ENCODE measurements around the gene AQP12A. TPM values are rescaled to one million over a fixed set of nuclear protein-coding genes. Genes with fewer than 3 reads are reported as not detected.
"Not testable (repeated sequence)": the region's sequence is repeated elsewhere in the genome, so short reads cannot be mapped to it uniquely, and the experiment has no call there.

Gene AQP12A
- total RNA-seq, 5 donors from 2014 or later (not counting 1 experiment from before 2014, with no cell fraction given), result not detected

- H3K4me1 ChIP-seq (ENCODE audit: control insufficient read depth in 1 of 2, extremely low read depth in 1 of 2, insufficient read depth in 2 of 2, low read length in 2 of 2), result peaks cover 0 to 11% of the 10 kb centered on the region in 2 experiments
- H3K4me1 Mint-ChIP-seq; POLR2A ChIA-PET; H3K36me3 Mint-ChIP-seq; H3K27ac ChIP-seq (ENCODE audit: low read length); H3K9me3 ChIP-seq; H3K27me3 Mint-ChIP-seq; H3K27ac Mint-ChIP-seq; H3K4me3 ChIP-seq (ENCODE audit: control insufficient read depth in 1 of 2, extremely low read depth in 1 of 2, low read length in 1 of 2); H3K4me3 Mint-ChIP-seq; CTCF ChIA-PET; H3K36me3 ChIP-seq (ENCODE audit: control insufficient read depth in 2 of 2, extremely low read depth in 1 of 2, insufficient read depth in 1 of 2, low read length in 1 of 2); DNase-seq; ATAC-seq (replicated peaks in 1 of 4); H3K27me3 ChIP-seq (replicated peaks in 1 of 2; ENCODE audit: control insufficient read depth in 2 of 2, extremely low read depth in 1 of 2, insufficient read depth in 2 of 2, low read length in 1 of 2); H3K9me3 Mint-ChIP-seq: not testable (repeated sequence)
- WGBS (ENCODE audit: insufficient coverage), result no CpG with 5 or more reads among the region's 11 CpGs
Measured at GRCh38 chr2:240680185-240680584, 11.5 kb upstream of the AQP12A start.

- H3K27ac ChIP-seq (ENCODE audit: low read length); POLR2A ChIA-PET; DNase-seq; ATAC-seq (replicated peaks in 1 of 4); H3K36me3 Mint-ChIP-seq; CTCF ChIA-PET; H3K9me3 Mint-ChIP-seq; H3K36me3 ChIP-seq (ENCODE audit: control insufficient read depth in 2 of 2, extremely low read depth in 1 of 2, insufficient read depth in 1 of 2, low read length in 1 of 2); H3K9me3 ChIP-seq; H3K27me3 Mint-ChIP-seq; H3K27ac Mint-ChIP-seq; H3K27me3 ChIP-seq (replicated peaks in 1 of 2; ENCODE audit: control insufficient read depth in 2 of 2, extremely low read depth in 1 of 2, insufficient read depth in 2 of 2, low read length in 1 of 2): not testable (repeated sequence)
- peaks cover 0 to 12% (median 3%) of the 10 kb centered on the region in 3 donors for H3K4me1 Mint-ChIP-seq
- peak within 1 kb of the TSS in 2 of 3 donors; percentile 43 to 44 for H3K4me3 Mint-ChIP-seq
- 87% methylated on average over 10 of the region's 37 CpGs for WGBS (ENCODE audit: insufficient coverage)
- Histone ChIP-seq H3K4me1 (ENCODE audit: control insufficient read depth in 1 of 2, extremely low read depth in 1 of 2, insufficient read depth in 2 of 2, low read length in 2 of 2) (peaks cover 0 to 11% of the 10 kb centered on the region in 2 experiments), H3K4me3 (ENCODE audit: control insufficient read depth in 1 of 2, extremely low read depth in 1 of 2, low read length in 1 of 2) (peak within 1 kb of the TSS in 1 of 2 donors; percentile 37)
Measured at GRCh38 chr2:240682431-240683224, 9.0 kb upstream of the AQP12A start, which contains the start of gene AQP12B. Gene AQP12B (minus strand): TSS chr2:240682885. CDS start chr2:240682837, 48 bp downstream.

GRCh38 chr2:240683329-240683979 lies 8.2 kb upstream of the AQP12A start:
- no CpG with 5 or more reads among the region's 15 CpGs for WGBS (ENCODE audit: insufficient coverage)
- H3K9me3 ChIP-seq; POLR2A ChIA-PET; H3K36me3 Mint-ChIP-seq; H3K27me3 Mint-ChIP-seq; H3K36me3 ChIP-seq (ENCODE audit: control insufficient read depth in 2 of 2, extremely low read depth in 1 of 2, insufficient read depth in 1 of 2, low read length in 1 of 2); DNase-seq; H3K9me3 Mint-ChIP-seq; H3K27me3 ChIP-seq (replicated peaks in 1 of 2; ENCODE audit: control insufficient read depth in 2 of 2, extremely low read depth in 1 of 2, insufficient read depth in 2 of 2, low read length in 1 of 2); CTCF ChIA-PET; H3K27ac ChIP-seq (ENCODE audit: low read length): not testable (repeated sequence)
- Mint-ChIP-seq H3K4me1 (peaks cover 0 to 12% (median 3%) of the 10 kb centered on the region in 3 donors), H3K27ac (peak overlapping the region in 1 of 2 donors; percentile 55), H3K4me3 (peak overlapping the region in 2 of 3 donors; percentile 43 to 44)
- peak; percentile 64 to 89 (median 68) for ATAC-seq (replicated peaks in 1 of 4)
- H3K4me3 ChIP-seq (ENCODE audit: control insufficient read depth in 1 of 2, extremely low read depth in 1 of 2, low read length in 1 of 2), result peak overlapping the region in 1 of 2 donors; percentile 37
- H3K4me1 ChIP-seq (ENCODE audit: control insufficient read depth in 1 of 2, extremely low read depth in 1 of 2, insufficient read depth in 2 of 2, low read length in 2 of 2), result peaks cover 0 to 11% of the 10 kb centered on the region in 2 experiments

- POLR2A ChIA-PET; CTCF ChIA-PET; H3K27me3 ChIP-seq (replicated peaks in 1 of 2; ENCODE audit: control insufficient read depth in 2 of 2, extremely low read depth in 1 of 2, insufficient read depth in 2 of 2, low read length in 1 of 2); H3K36me3 ChIP-seq (ENCODE audit: control insufficient read depth in 2 of 2, extremely low read depth in 1 of 2, insufficient read depth in 1 of 2, low read length in 1 of 2); H3K27me3 Mint-ChIP-seq; H3K9me3 Mint-ChIP-seq; H3K36me3 Mint-ChIP-seq; H3K9me3 ChIP-seq; DNase-seq: not testable (repeated sequence)
- H3K4me1 ChIP-seq (ENCODE audit: control insufficient read depth in 1 of 2, extremely low read depth in 1 of 2, insufficient read depth in 2 of 2, low read length in 2 of 2), result peaks cover 0 to 11% of the 10 kb centered on the region in 2 experiments
- peaks cover 0 to 12% (median 3%) of the 10 kb centered on the region in 3 donors for H3K4me1 Mint-ChIP-seq
- WGBS (ENCODE audit: insufficient coverage), result 49% methylated on average over 5 of the region's 15 CpGs
- H3K4me3 ChIP-seq (ENCODE audit: control insufficient read depth in 1 of 2, extremely low read depth in 1 of 2, low read length in 1 of 2), result peak overlapping the region in 1 of 2 donors; percentile 37
- ATAC-seq (replicated peaks in 1 of 4), result peak in 3 of 4 experiments; percentile 13 to 50 (median 37)
- peak overlapping the region; percentile 43 to 55 for H3K27ac Mint-ChIP-seq
- peak overlapping the region; percentile 39 to 44 (median 43) for H3K4me3 Mint-ChIP-seq
- H3K27ac ChIP-seq (ENCODE audit: low read length), result peak overlapping the region; percentile 18
Measured at GRCh38 chr2:240683980-240684728, 7.5 kb upstream of the AQP12A start.

DNA sequence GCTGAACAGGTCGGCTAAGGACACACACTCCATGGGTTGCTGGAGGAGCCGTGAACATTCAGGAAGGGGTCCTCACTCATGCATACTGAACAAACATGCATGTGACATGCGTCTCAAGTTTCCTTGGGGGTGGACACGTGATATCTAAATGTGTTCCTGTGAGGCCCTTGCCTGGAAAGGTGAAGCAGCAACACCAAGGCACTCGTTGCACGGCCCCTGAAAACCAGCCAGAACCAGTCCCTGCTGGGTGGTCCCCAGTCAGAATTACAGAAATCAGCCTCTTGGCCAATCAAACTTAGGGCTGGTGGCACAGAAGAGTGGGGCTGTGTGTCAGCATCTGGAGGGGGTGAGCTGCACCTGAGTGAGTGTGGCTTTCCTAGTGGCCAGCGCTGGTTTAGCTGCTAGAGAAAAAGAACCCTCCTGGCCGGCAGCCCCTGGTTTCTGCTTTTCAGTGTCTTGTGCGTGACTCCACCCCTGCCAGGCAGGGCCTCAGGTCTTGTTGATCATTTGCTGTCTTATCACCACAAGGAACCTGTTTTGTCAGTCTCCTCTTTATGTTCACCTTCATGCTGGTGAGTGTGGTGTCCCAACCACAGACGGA lies 5.8 kb upstream of the AQP12A start:
- H3K36me3 ChIP-seq (ENCODE audit: control insufficient read depth in 2 of 2, extremely low read depth in 1 of 2, insufficient read depth in 1 of 2, low read length in 1 of 2), result no peaks in the 10 kb centered on the region
- no peak overlapping the region for H3K27ac ChIP-seq (ENCODE audit: low read length)
- peaks cover 0 to 17% (median 7%) of the 10 kb centered on the region in 3 donors for H3K4me1 Mint-ChIP-seq
- ChIA-PET CTCF (interaction anchor here in 1 of 2 donors (0.5 kb wide), 1 partner anchor 29 kb away, joined by 3 read pairs; no protein-coding TSS in a partner anchor), POLR2A (no interaction called here)
- no peak overlapping the region for H3K4me3 Mint-ChIP-seq
- no peak overlapping the region for H3K4me3 ChIP-seq (ENCODE audit: control insufficient read depth in 1 of 2, extremely low read depth in 1 of 2, low read length in 1 of 2)
- peaks cover 0 to 13% of the 10 kb centered on the region in 2 experiments for H3K4me1 ChIP-seq (ENCODE audit: control insufficient read depth in 1 of 2, extremely low read depth in 1 of 2, insufficient read depth in 2 of 2, low read length in 2 of 2)
- WGBS (ENCODE audit: insufficient coverage), result 80% methylated on average over 8 of the region's 10 CpGs
- H3K9me3 ChIP-seq, result no peaks in the 10 kb centered on the region
- DNase-seq (no peak), ATAC-seq (replicated peaks in 1 of 4) (no peak)
- H3K27me3 ChIP-seq (replicated peaks in 1 of 2; ENCODE audit: control insufficient read depth in 2 of 2, extremely low read depth in 1 of 2, insufficient read depth in 2 of 2, low read length in 1 of 2), result peaks cover 0 to 3% of the 10 kb centered on the region in 2 experiments
- no peak overlapping the region for H3K27ac Mint-ChIP-seq
- no peaks in the 10 kb centered on the region for H3K9me3 Mint-ChIP-seq
- no peaks in the 10 kb centered on the region for H3K36me3 Mint-ChIP-seq
- no peaks in the 10 kb centered on the region for H3K27me3 Mint-ChIP-seq

DNA sequence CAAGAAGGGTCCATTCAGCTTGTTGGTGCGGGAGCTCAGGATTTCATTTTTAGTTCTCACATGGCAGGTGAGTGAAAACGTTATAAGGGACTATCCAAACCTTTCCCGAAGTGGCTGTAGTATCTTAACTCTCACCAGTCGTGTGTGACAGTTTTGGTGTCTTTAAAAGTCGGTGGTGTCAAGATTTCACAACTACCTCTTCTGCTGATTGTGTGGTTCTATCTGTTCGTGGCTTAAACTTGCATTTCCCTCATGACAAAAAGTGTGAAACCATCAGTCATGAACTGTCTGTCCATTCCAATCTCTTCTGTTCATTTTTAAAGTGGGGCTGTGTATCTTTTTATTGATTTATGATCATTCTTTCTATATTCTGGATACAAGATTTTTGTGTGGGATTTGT lies 5.2 kb upstream of the AQP12A start:
- WGBS (ENCODE audit: insufficient coverage), result no CpG with 5 or more reads among the region's 6 CpGs
- ChIA-PET POLR2A (no interaction called here), CTCF (interaction anchor here in 1 of 2 donors (0.5 kb wide), 1 partner anchor 30 kb away, joined by 3 read pairs; no protein-coding TSS in a partner anchor)
- H3K4me1 ChIP-seq (ENCODE audit: control insufficient read depth in 1 of 2, extremely low read depth in 1 of 2, insufficient read depth in 2 of 2, low read length in 2 of 2), result peaks cover 0 to 13% of the 10 kb centered on the region in 2 experiments
- ATAC-seq (replicated peaks in 1 of 4) (no peak), DNase-seq (no peak)
- Mint-ChIP-seq H3K4me3 (no peak overlapping the region), H3K4me1 (peaks cover 0 to 19% (median 7%) of the 10 kb centered on the region in 3 donors), H3K36me3 (no peaks in the 10 kb centered on the region), H3K9me3 (no peaks in the 10 kb centered on the region), H3K27ac (no peak overlapping the region), H3K27me3 (no peaks in the 10 kb centered on the region)
- no peaks in the 10 kb centered on the region for H3K9me3 ChIP-seq
- no peak overlapping the region for H3K4me3 ChIP-seq (ENCODE audit: control insufficient read depth in 1 of 2, extremely low read depth in 1 of 2, low read length in 1 of 2)
- no peak overlapping the region for H3K27ac ChIP-seq (ENCODE audit: low read length)
- H3K27me3 ChIP-seq (replicated peaks in 1 of 2; ENCODE audit: control insufficient read depth in 2 of 2, extremely low read depth in 1 of 2, insufficient read depth in 2 of 2, low read length in 1 of 2), result peaks cover 0 to 3% of the 10 kb centered on the region in 2 experiments
- no peaks in the 10 kb centered on the region for H3K36me3 ChIP-seq (ENCODE audit: control insufficient read depth in 2 of 2, extremely low read depth in 1 of 2, insufficient read depth in 1 of 2, low read length in 1 of 2)

Measured in T-cell (primary cell).